Choroid plexus epithelial cell (primary cell): ENCODE data around the gene IL1R2.

Experiments used
- DNase-seq: peaks from one replicate; pipeline ENCODE4 v3.0.0-alpha.2; 2010; ENCODE audit warnings: low read depth
- H3K4me3 ChIP-seq: 2 replicates; pipeline ENCODE4 v1.5.1; 2011; ENCODE audit warnings: low read depth, mild to moderate bottlenecking, control low read depth, low read length, moderate library complexity
- CTCF ChIP-seq: conservative IDR thresholded peaks from 2 replicates; pipeline ENCODE4 v1.5.1; 2011; ENCODE audit warnings: low read depth, mild to moderate bottlenecking, control low read depth, inconsistent platforms, low read length, moderate library complexity

Gene IL1R2

GRCh38 chr2:101986376-101986775, 5.4 kb upstream of the IL1R2 start:
- no peak overlapping the region for H3K4me3 ChIP-seq
- TF ChIP-seq CTCF: no peak
- no peak for DNase-seq

- no peak overlapping the region for H3K4me3 ChIP-seq
- no peak for TF ChIP-seq CTCF
- no peak for DNase-seq
Measured at GRCh38 chr2:101986804-101987740, 4.7 kb upstream of the IL1R2 start.

- DNase-seq: no peak
- TF ChIP-seq CTCF: no peak
- no peak overlapping the region for H3K4me3 ChIP-seq
Measured at GRCh38 chr2:101987832-101988231, 3.9 kb upstream of the IL1R2 start.

- no peak for DNase-seq
- H3K4me3 ChIP-seq: no peak overlapping the region
- no peak for TF ChIP-seq CTCF
Measured at GRCh38 chr2:101988541-101988940, 3.2 kb upstream of the IL1R2 start.

- no peak overlapping the region for H3K4me3 ChIP-seq
- peak; percentile 50 for DNase-seq
- TF ChIP-seq CTCF: no peak
Measured at GRCh38 chr2:101989740-101990460, 1.9 kb upstream of the IL1R2 start.

GRCh38 chr2:101993772-101994171, 2.0 kb downstream of the IL1R2 start:
- no peak for TF ChIP-seq CTCF
- no peak for DNase-seq
- no peak overlapping the region for H3K4me3 ChIP-seq
